GM19043 (cell line): ENCODE data around the gene XAGE2.
"Not testable (repeated sequence)": the region's sequence is repeated elsewhere in the genome, so short reads cannot be mapped to it uniquely, and the experiment has no call there.

ENCODE experiments used
- ATAC-seq: cut with Tn5 transposase; IDR thresholded peaks from one replicate; pipeline ENCODE4 v1.9.1; 2021; ENCODE audit warnings: low read depth; ENCODE audit not compliant: unreplicated experiment

Gene XAGE2

GRCh38 chrX:52368368-52369055, at the start of gene XAGE2:
TSS of gene XAGE2 (plus strand) at chrX:52369021. CDS start at chrX:52370015, 994 bp downstream.
- ATAC-seq: no peak

GRCh38 chrX:52337410-52337809, 31.4 kb upstream of the XAGE2 start:
- no peak for ATAC-seq

GRCh38 chrX:52341493-52341892, 27.3 kb upstream of the XAGE2 start:
- ATAC-seq: no peak

DNA sequence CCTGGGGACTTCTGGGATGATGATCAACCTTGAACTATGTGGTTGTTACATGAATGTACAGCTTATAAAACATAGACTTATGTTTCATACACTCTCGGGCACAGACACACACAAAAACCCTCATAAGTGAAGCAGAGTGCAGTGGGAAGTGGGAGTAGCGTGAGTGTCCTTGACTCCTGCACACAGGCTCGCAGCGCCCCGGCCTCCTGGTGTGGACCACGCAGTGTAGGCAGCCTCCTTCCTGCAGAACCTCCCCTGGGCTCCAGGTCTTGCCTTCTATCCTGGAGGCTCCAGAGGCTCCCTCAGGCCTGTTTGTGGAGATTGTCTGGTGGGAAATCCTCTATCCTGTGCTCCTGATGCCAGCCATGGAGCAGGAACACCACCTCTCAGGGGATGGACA, 25.7 kb upstream of the XAGE2 start:
- ATAC-seq: not testable (repeated sequence)

- not testable (repeated sequence) for ATAC-seq
Observed at GRCh38 chrX:52345402-52345801, 23.4 kb upstream of the XAGE2 start.

DNA sequence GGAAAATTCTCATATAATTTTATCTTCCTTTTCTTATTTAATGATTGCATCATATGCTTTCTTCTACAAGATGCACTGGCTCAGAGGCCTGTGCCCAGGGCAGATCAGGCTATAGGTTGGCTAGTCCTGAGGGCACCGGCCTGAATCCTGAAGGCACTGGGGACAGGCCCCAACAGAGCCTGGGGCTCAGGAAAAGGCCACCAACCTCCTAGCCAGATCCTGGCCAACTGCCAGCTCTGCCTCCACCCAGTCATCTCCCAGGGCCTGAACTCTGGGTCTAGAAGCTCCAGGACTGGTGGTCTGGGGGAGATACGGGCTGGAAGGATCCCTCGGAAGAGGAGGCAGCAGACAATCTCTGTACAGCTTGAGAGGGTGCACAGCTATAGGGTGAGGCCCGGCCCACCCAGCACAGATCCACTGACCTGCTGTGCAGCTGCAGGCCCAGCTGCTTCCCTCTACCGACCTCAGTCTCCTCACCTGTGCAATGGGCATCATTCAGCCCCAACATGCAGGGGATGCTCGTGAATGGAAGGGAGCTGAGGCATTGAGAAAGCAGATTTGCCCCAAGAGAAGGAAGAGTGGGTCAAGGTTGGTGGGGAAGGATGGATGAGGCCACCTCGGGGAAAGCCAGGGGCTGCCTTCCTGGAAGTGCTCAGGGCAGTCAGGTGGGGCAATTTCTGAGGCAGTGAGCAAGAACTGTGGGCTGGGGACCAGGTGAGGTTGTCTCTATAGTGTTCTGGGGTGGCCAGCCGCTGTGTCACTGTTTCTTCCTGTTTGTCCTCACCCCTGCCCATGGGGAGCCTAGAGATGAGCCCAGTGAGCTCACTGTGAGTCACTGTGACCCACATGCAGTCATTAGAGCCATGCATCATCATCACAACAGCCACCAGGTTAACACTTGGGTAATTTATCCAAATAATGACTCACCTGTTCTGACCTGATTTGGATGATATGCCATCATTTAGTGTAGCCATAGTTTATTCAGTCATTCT, 22.4 kb upstream of the XAGE2 start:
- ATAC-seq: no peak

DNA sequence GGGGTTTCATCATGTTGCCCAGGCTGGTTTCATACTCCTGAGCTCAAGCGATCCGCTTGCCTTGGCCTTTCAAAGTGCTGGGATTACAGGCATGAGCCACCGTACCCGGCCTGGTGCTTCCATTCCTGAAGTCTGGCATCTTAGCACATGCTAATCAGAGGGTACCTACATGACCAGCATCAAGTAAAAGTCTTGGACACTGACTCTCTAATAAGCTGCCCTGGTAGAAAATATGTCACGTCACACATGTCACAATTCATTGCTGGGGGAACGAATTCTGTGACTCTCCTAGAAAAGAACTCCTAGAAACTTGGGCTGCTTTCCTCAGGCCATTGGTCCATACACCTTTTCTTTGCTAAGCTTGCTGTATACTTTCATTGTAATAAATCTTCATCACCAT, 19.1 kb upstream of the XAGE2 start:
- ATAC-seq: no peak

DNA sequence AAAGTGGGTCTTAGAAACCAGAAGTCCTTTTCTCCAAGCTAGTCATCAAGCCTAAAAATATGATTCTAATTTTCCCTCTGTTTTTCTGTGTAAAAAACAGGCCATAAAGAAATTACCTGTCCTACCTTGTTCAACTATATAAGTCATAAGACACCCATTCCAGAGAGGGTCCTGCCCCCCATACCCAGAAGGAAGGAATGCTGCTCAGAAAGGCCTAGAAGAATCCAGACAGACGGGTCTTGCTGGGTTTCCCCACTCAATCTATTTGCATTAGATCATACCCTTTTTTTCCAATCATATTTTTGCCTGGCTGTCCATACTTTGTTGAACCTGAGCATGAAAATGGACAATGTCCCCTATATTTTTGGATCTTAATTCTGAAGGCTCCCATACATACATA, 16.3 kb upstream of the XAGE2 start:
- ATAC-seq: no peak

DNA sequence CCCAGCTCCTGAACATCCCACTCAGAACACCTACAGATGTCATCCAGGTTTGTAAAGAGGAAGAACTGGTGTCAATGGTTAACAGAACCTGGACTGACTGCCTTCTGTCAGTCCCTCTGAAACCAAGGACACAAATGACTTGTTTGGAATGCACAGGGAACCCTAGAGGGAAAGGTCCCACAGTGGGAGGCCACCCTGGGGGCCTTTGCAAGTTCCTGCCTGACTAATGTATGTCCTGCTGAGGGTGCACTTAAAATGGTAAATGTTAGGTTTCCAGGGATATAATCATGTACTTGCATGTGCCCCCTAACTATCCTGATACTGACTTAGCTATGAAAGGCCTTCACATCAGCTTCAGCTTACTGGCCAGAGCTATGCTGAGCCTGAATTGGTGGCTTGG, 15.0 kb upstream of the XAGE2 start:
- ATAC-seq: no peak

DNA sequence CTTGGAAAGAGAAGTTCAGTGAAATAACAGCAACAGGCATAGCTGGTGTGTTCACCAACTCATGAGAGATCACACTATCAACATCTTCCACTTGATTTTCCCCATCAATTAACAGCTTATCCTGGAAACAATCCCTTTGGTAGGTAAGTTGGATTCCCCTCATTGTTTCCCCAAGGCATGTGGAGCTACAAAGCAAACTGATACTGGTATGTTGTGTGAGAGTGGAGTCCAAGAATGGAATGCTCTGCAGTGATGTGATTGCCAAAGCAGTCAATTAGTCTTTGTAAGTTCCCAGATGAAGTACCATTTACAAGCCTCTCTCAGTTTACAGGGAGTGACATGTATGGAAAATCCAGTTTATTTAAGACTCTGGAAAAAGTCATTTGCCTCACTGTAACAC, 13.7 kb upstream of the XAGE2 start:
- no peak for ATAC-seq

DNA sequence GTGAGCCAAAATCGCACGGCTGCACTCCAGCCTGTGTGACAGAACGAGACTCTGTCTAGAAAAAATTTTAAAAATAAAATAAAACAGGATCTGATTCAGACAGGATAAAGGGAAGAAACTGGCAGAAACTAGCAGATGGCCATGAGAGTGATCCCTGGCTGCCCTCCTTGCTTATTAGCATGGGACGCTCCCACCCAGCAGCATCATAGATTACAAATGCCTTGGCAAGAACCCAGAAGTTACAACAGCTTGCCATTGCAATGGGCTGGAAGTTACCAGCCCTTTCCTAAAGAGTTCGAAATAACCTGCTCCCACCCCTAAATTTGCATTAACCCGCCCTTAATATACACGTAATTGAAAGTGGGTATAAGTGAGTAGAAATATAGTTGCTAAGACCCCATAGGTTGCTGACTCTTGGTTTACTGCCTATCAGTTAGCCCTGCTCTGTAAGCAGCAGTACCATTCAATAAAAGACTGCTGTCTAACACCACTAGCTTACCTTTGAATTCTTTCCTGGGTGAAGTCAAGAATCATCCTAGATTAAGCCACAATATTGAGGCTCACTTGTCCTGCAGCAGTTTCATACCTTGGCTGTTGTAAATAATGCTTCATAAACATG, 9.1 kb upstream of the XAGE2 start:
- no peak for ATAC-seq

- ATAC-seq: no peak
Observed at GRCh38 chrX:52361941-52362340, 6.9 kb upstream of the XAGE2 start.

- no peak for ATAC-seq
Observed at GRCh38 chrX:52363247-52363883, 5.5 kb upstream of the XAGE2 start.

DNA sequence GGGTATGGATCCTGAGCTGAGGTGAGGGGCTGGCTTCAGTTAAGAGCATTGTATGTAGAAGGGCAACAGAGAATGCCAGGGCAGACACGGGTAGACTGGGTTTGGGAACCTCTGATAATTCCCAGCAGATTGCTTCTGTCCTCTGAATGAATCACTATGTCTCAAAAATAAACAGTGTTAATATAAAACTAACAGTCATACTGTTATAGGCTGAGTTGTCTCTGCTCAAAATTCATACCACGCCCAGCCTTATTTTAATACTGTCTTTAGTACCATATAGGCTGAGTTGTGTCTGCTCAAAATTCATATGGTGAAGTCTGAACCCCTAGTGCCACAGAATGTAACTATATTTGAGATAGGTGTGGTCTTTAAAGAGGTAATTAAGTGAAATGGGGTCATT, 10.0 kb downstream of the XAGE2 start:
- ATAC-seq: no peak

DNA sequence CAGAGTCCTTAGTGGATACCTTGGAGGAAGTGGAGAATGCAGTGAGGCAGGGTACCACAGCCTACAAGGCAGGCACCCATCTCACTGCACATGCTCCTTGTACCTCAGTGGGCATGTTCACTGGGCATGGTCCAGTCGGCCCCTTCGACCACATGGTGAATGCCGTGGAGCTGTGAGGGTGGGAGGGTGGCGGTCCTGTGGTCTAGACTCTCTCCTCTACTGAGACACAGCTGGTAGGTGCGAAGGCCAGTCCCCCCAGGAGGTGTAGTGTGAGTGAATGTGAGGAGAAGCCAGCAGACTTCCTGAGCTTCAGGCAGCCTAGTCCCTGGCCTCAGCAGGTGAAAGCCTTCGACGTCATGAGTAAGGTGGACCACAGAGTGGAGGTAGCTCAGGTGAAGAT, 12.2 kb downstream of the XAGE2 start:
- no peak for ATAC-seq

GRCh38 chrX:52410439-52411394, 41.9 kb downstream of the XAGE2 start:
- ATAC-seq: no peak

GRCh38 chrX:52415304-52415703, 46.5 kb downstream of the XAGE2 start:
- no peak for ATAC-seq

DNA sequence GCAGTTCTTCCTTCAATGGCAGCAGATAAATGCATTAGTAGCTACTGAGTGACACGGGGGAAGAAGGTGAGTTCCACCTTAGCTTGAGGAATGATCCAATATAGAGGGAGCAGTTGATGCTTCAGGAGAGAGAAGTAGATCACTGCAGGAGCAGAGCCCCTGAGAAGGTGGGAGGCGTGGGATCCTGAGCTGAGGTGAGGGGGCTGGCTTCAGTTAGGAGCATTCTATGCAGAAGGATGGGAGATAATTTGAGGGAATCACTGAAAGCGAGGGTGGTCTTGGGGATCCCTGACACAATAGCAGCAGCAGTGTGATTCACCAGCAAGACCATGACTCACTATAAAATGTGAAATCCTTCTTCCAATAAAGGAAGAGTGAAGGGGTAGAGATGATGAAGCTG, 48.0 kb downstream of the XAGE2 start:
- ATAC-seq: no peak

GRCh38 chrX:52420824-52421443, 52.1 kb downstream of the XAGE2 start:
- ATAC-seq: no peak
